ENCODE data around the gene ANKRD13C. TPM values are rescaled to one million over a fixed set of nuclear protein-coding genes. Genes with fewer than 3 reads are reported as not detected.

Gene ANKRD13C
- total RNA-seq, 3 donors from 2014 or later: 20.8 to 24.8 (median 23.4) TPM

DNA sequence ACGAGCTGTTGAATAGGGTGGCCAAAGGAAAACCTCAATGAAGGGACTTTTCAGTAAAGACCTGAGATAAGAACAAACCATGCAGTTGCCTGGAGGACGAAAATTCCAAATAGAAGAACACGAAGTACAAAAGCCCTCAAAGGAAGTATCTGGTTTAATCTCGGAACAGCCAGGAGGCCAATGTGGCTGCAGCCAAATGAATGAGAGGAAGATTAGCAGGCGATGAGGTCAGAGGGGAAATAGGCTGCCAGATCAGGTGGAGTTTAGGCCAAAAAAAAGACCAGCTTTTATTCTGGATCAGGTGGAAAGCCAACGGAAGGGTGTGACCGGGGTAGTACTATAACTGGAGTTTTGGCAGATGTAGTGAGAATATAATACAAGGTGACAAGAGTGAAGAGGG is 89.7 kb downstream of the ANKRD13C start:
- Histone ChIP-seq H3K4me1 (ENCODE audit: low read depth) (no peaks in the 10 kb centered on the region), H3K36me3 (ENCODE audit: low read depth) (no peaks in the 10 kb centered on the region), H3K9me3 (no peaks in the 10 kb centered on the region), H3K4me3 (no peak overlapping the region)
- DNase-seq: no peak
- no peak for ATAC-seq
- TF ChIP-seq, protein P1, sequence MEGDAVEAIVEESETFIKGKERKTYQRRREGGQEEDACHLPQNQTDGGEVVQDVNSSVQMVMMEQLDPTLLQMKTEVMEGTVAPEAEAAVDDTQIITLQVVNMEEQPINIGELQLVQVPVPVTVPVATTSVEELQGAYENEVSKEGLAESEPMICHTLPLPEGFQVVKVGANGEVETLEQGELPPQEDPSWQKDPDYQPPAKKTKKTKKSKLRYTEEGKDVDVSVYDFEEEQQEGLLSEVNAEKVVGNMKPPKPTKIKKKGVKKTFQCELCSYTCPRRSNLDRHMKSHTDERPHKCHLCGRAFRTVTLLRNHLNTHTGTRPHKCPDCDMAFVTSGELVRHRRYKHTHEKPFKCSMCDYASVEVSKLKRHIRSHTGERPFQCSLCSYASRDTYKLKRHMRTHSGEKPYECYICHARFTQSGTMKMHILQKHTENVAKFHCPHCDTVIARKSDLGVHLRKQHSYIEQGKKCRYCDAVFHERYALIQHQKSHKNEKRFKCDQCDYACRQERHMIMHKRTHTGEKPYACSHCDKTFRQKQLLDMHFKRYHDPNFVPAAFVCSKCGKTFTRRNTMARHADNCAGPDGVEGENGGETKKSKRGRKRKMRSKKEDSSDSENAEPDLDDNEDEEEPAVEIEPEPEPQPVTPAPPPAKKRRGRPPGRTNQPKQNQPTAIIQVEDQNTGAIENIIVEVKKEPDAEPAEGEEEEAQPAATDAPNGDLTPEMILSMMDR (IDR thresholded peaks at IDR 0.05): no peak
- intact Hi-C loops (cut with DNase I, micrococcal nuclease): no loop called here

DNA sequence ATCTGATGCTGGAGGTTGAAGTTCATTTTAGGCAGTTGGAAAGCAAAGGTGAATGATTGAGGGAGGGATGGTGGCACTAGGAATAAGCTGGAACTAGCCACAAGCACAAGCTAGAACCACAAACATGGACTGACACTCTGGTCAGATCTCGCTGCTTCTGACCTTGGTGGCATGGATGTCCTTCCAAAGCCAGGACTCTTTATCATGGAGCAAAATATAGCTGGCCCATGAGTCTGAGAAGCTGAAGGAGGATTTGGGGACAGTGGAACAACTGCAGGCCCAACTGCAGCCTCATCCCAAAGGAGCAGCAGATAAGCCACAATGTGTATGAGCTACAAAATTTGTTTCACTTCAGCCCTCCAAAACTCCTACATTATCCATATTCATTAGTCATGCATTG is 97.9 kb downstream of the ANKRD13C start:
- DNase-seq: no peak
- Histone ChIP-seq H3K4me1 (ENCODE audit: low read depth) (no peaks in the 10 kb centered on the region), H3K36me3 (ENCODE audit: low read depth) (no peaks in the 10 kb centered on the region), H3K9me3 (no peaks in the 10 kb centered on the region), H3K4me3 (no peak overlapping the region)
- TF ChIP-seq, protein P1 (IDR thresholded peaks at IDR 0.05): no peak
- intact Hi-C loops (cut with DNase I, micrococcal nuclease): no loop called here
- no peak for ATAC-seq

DNA sequence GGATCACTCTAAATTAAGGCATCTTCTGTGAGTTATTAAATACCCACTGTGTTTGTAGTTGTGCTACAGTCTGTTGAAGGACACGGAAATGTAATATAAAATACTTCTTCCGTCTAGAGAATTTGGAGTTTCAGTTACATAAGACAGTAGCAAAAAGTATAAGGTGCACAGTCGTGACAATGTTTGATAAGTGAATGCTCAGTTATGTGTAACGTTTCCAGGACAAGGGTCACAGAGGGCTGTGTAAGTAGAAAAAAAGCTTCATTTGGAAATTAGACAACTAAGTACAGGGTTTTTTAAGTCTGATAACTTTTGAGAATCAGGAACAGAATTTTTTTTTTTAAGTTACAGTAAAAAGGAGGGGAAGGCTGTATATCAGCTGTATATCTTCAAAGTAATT is 105.8 kb downstream of the ANKRD13C start:
- DNase-seq: no peak
- no peak for ATAC-seq
- Histone ChIP-seq H3K4me3 (no peak overlapping the region), H3K36me3 (ENCODE audit: low read depth) (peaks cover 21% of the 10 kb centered on the region), H3K4me1 (ENCODE audit: low read depth) (no peaks in the 10 kb centered on the region), H3K9me3 (no peaks in the 10 kb centered on the region)
- intact Hi-C loops (cut with DNase I, micrococcal nuclease): no loop called here
- TF ChIP-seq, protein P1 (IDR thresholded peaks at IDR 0.05): no peak

DNA sequence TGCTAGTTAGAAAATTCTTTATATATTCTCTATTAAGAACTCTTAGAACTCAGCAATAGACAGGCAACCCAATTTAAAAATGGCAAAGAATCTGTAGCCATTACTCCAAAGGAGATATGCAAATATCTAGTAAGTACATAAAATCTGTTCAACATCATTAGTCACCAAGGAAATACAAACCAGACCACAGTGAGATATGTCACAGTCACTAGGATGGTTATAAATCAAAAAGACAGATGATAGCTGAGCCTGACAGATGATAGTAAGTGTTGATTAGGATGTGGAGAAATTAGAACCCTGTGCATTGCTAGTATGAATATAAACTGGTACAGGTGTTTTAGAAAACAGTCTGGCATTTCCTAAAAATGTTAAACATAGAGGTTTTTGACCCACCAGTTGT is 106.8 kb downstream of the ANKRD13C start:
- H3K4me1 ChIP-seq (ENCODE audit: low read depth): no peaks in the 10 kb centered on the region
- peaks cover 21% of the 10 kb centered on the region for H3K36me3 ChIP-seq (ENCODE audit: low read depth)
- no peak for ATAC-seq
- H3K4me3 ChIP-seq: no peak overlapping the region
- H3K9me3 ChIP-seq: no peaks in the 10 kb centered on the region
- intact Hi-C loops (cut with DNase I, micrococcal nuclease): no loop called here
- TF ChIP-seq, protein P1 (IDR thresholded peaks at IDR 0.05): no peak
- DNase-seq: no peak

DNA sequence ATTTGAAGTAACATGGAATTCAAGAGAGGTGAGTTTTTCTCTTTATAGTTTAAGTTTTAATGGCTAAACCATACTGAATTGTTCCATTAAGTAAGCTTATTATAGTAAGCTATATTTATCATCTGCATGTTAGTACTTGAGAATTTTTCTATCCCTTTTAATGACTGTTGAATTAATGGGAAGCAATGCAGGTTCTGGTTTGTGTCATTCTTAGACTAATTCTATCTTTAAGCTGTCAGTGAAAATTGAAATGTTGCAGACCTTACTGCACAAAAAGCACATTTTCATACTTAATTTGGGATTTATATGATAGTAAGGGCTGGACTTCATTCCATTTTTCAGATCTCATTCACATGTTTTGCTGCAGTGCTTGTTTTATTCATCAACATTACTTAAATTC is 107.4 kb downstream of the ANKRD13C start:
- intact Hi-C loops (cut with DNase I, micrococcal nuclease): no loop called here
- H3K9me3 ChIP-seq: no peaks in the 10 kb centered on the region
- peaks cover 21% of the 10 kb centered on the region for H3K36me3 ChIP-seq (ENCODE audit: low read depth)
- DNase-seq: no peak
- no peak overlapping the region for H3K4me3 ChIP-seq
- no peaks in the 10 kb centered on the region for H3K4me1 ChIP-seq (ENCODE audit: low read depth)
- TF ChIP-seq, protein P1 (IDR thresholded peaks at IDR 0.05): no peak
- no peak for ATAC-seq

DNA sequence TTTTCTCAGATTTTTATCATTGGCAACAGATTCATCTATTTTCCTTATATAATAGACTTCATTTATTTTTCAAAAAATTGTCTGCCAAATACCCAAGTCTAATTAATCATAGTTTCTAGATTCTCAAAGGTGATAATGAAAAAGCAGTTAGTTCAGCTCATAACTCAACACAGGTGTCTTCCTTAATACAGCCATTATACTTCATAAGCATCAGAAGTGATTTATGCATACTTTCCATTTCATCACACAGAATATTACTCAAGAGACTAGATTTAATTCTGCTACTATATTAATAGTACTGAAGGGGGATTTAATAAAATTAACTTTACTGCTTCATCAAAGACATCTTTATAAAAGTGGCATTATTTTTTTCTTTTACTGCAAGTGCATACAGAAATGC is 114.6 kb downstream of the ANKRD13C start:
- Histone ChIP-seq H3K4me3 (no peak overlapping the region), H3K4me1 (ENCODE audit: low read depth) (no peaks in the 10 kb centered on the region), H3K9me3 (no peaks in the 10 kb centered on the region), H3K36me3 (ENCODE audit: low read depth) (peaks cover 26% of the 10 kb centered on the region)
- no peak for ATAC-seq
- DNase-seq: no peak
- TF ChIP-seq, protein P1 (IDR thresholded peaks at IDR 0.05): no peak
- intact Hi-C loops (cut with DNase I, micrococcal nuclease): no loop called here
